H9 (cell line): ENCODE data around the gene NPDC1. TPM values are rescaled to one million over a fixed set of nuclear protein-coding genes. Genes with fewer than 3 reads are reported as not detected.

Experiments
- DNase-seq: peaks from one replicate; pipeline ENCODE4 v3.0.0-alpha.2; 2017
- H2AFZ ChIP-seq: one replicate; pipeline ENCODE4 v1.6.1; 2013; ENCODE audit warnings: mild to moderate bottlenecking, low read length, control low read depth, moderate library complexity
- H2AK5ac ChIP-seq: 2 replicates; pipeline ENCODE4 v1.6.1; 2013; ENCODE audit warnings: low read length, control low read depth, mixed read lengths; ENCODE audit not compliant: insufficient read length
- H2BK120ac ChIP-seq: one replicate; pipeline ENCODE4 v1.6.1; 2013; ENCODE audit warnings: low read depth, mild to moderate bottlenecking, low read length, control low read depth, inconsistent platforms; ENCODE audit not compliant: poor library complexity, severe bottlenecking
- H2BK12ac ChIP-seq: 2 replicates; pipeline ENCODE4 v1.6.1; 2013; ENCODE audit warnings: low read length, control low read depth, mixed read lengths, low read depth; ENCODE audit not compliant: insufficient read length
- H2BK15ac ChIP-seq: 2 replicates; pipeline ENCODE4 v1.6.1; 2013; ENCODE audit warnings: low read depth, low read length, control low read depth
- H2BK20ac ChIP-seq: one replicate; pipeline ENCODE4 v1.6.1; 2013; ENCODE audit warnings: low read depth, mild to moderate bottlenecking, low read length, control low read depth, inconsistent platforms; ENCODE audit not compliant: poor library complexity, severe bottlenecking
- H2BK5ac ChIP-seq: 2 replicates; pipeline ENCODE4 v1.6.1; 2013; ENCODE audit warnings: low read length, control low read depth, mixed read lengths; ENCODE audit not compliant: insufficient read length
- H3K14ac ChIP-seq: 2 replicates; pipeline ENCODE4 v1.6.1; 2013; ENCODE audit warnings: low read length, control low read depth; ENCODE audit not compliant: insufficient read depth
- H3K18ac ChIP-seq: 2 replicates; pipeline ENCODE4 v1.6.1; 2013; ENCODE audit warnings: low read depth, mild to moderate bottlenecking, mixed read lengths, low read length, control low read depth; ENCODE audit not compliant: insufficient read length
- H3K23ac ChIP-seq: 2 replicates; pipeline ENCODE4 v1.6.1; 2013; ENCODE audit warnings: low read length, control low read depth, mixed read lengths, low read depth; ENCODE audit not compliant: insufficient read length
- H3K23me2 ChIP-seq: 2 replicates; pipeline ENCODE4 v1.6.1; 2013; ENCODE audit warnings: low read depth, mild to moderate bottlenecking, mixed read lengths, low read length, control low read depth; ENCODE audit not compliant: insufficient read length, poor library complexity, severe bottlenecking
- H3K27ac ChIP-seq: 2 replicates; pipeline ENCODE4 v1.5.1; 2013; ENCODE audit warnings: low read length, control low read depth, mixed read lengths, low read depth; ENCODE audit not compliant: insufficient read length
- H3K27me3 ChIP-seq: 2 replicates; pipeline ENCODE4 v1.6.1; 2013; ENCODE audit warnings: low read length, control low read depth, inconsistent platforms; ENCODE audit not compliant: insufficient read depth
- H3K4ac ChIP-seq: 2 replicates; pipeline ENCODE4 v1.6.1; 2013; ENCODE audit warnings: low read depth, mild to moderate bottlenecking, control low read depth, inconsistent platforms, low read length, moderate library complexity
- H3K4me1 ChIP-seq: 2 replicates; pipeline ENCODE4 v1.6.1; 2013; ENCODE audit warnings: low read length, control low read depth, inconsistent platforms; ENCODE audit not compliant: insufficient read depth
- H3K4me2 ChIP-seq: 2 replicates; pipeline ENCODE4 v1.6.1; 2013; ENCODE audit warnings: low read length, control low read depth, mixed read lengths; ENCODE audit not compliant: insufficient read length, insufficient read depth
- H3K56ac ChIP-seq: 2 replicates; pipeline ENCODE4 v1.6.1; 2013; ENCODE audit warnings: low read depth, mild to moderate bottlenecking, mixed read lengths, low read length, control low read depth; ENCODE audit not compliant: insufficient read length
- H3K79me1 ChIP-seq: 2 replicates; pipeline ENCODE4 v1.6.1; 2013; ENCODE audit warnings: low read depth, mild to moderate bottlenecking, moderate library complexity, low read length, control low read depth, inconsistent platforms; ENCODE audit not compliant: insufficient read depth, poor library complexity, severe bottlenecking
- H3K79me2 ChIP-seq: 2 replicates; pipeline ENCODE4 v1.6.1; 2013; ENCODE audit warnings: low read length, control low read depth, inconsistent platforms; ENCODE audit not compliant: insufficient read depth
- H3K9ac ChIP-seq: 2 replicates; pipeline ENCODE4 v1.6.1; 2013; ENCODE audit warnings: low read length, control low read depth, mixed read lengths; ENCODE audit not compliant: insufficient read length; ENCODE audit errors: extremely low read depth
- H3K9me3 ChIP-seq: one replicate; pipeline ENCODE4 v1.6.1; 2013; ENCODE audit warnings: low read depth, low read length, inconsistent platforms; ENCODE audit not compliant: control insufficient read depth
- H3T11ph ChIP-seq: one replicate; pipeline ENCODE4 v1.6.1; 2013; ENCODE audit warnings: mild to moderate bottlenecking, low read length, control low read depth, inconsistent platforms
- H4K20me1 ChIP-seq: one replicate; pipeline ENCODE4 v1.6.1; 2013; ENCODE audit not compliant: control insufficient read depth, insufficient read length, insufficient read depth
- H4K5ac ChIP-seq: 2 replicates; pipeline ENCODE4 v1.6.1; 2013; ENCODE audit warnings: low read depth, mild to moderate bottlenecking, mixed read lengths, low read length, control low read depth; ENCODE audit not compliant: insufficient read length
- H4K8ac ChIP-seq: replicated peaks from 2 replicates; pipeline ENCODE4 v1.6.1; 2013; ENCODE audit warnings: low read length, control low read depth, mixed read lengths, low read depth; ENCODE audit not compliant: insufficient read length
- H4K91ac ChIP-seq: 2 replicates; pipeline ENCODE4 v1.6.1; 2013; ENCODE audit warnings: low read depth, mild to moderate bottlenecking, moderate library complexity, mixed read lengths, low read length, control low read depth; ENCODE audit not compliant: insufficient read length
- H3K27ac Mint-ChIP-seq, 3 experiments: 2 replicates in 2 of 3; 3 replicates in 1 of 3; pipeline ENCODE4 v1.8.0; 2020 to 2021; ENCODE audit warnings: mixed read lengths in 3 of 3, mild to moderate bottlenecking in 1 of 3, moderate library complexity in 1 of 3
- H3K27me3 Mint-ChIP-seq: 2 replicates; pipeline ENCODE4 v1.8.0; 2021; ENCODE audit warnings: low read depth, mild to moderate bottlenecking, moderate library complexity, mixed read lengths
- H3K36me3 Mint-ChIP-seq, 3 experiments: 2 replicates in 2 of 3; 3 replicates in 1 of 3; pipeline ENCODE4 v1.8.0; 2020 to 2021; ENCODE audit warnings: low read depth in 3 of 3, mixed read lengths in 3 of 3; ENCODE audit not compliant: insufficient read depth in 1 of 3
- H3K4me1 Mint-ChIP-seq, 2 experiments: 2 replicates each; pipeline ENCODE4 v1.8.0; 2020; ENCODE audit warnings: mixed read lengths in 2 of 2
- H3K4me3 Mint-ChIP-seq, 2 experiments: 2 replicates in 1 of 2; 3 replicates in 1 of 2; pipeline ENCODE4 v1.8.0; 2020 to 2021; ENCODE audit warnings: mild to moderate bottlenecking in 2 of 2, mixed read lengths in 2 of 2, moderate library complexity in 1 of 2
- H3K9me3 Mint-ChIP-seq, 2 experiments: 2 replicates in 1 of 2; 3 replicates in 1 of 2; pipeline ENCODE4 v1.8.0; 2020; ENCODE audit warnings: mild to moderate bottlenecking in 2 of 2, mixed read lengths in 2 of 2, moderate library complexity in 1 of 2
- CTCF ChIP-seq: fragments of 200-600 bp; sonication (generic); conservative IDR thresholded peaks from 3 replicates; pipeline ENCODE4 v1.8.0; 2021; ENCODE audit warnings: antibody characterized with exemption, mild to moderate bottlenecking
- WGBS: extraction: QIAGEN DNeasy Blood & Tissue Kit; methylation state at CpG from one replicate; pipeline ENCODE4 v1.1.7; 2013; ENCODE audit warnings: missing lambda C conversion rate, low lambda C conversion rate, mixed read lengths; ENCODE audit not compliant: insufficient read length; ENCODE audit errors: extremely low coverage; 5-methylcytosine and 5-hydroxymethylcytosine counted together
- total RNA-seq: library from RNA; stranded (reverse); gene quantifications from 2 replicates; pipeline ENCODE4 v1.2.1, GENCODE V29; 2021

The NPDC1 gene
- total RNA-seq, 1 experiment from 2014 or later = 57.6 TPM

- peaks cover 2 to 17% of the 10 kb centered on the region in 2 experiments; a peak in 3 of 4 replicates for H3K4me1 Mint-ChIP-seq
- no peaks in the 10 kb centered on the region for H3K9me3 Mint-ChIP-seq
- H3K4me3 Mint-ChIP-seq = no peak overlapping the region
- Histone ChIP-seq H3K23ac (no peak overlapping the region), H3K14ac (no peak overlapping the region), H2AFZ (no peak overlapping the region), H4K5ac (no peak overlapping the region), H2AK5ac (no peak overlapping the region), H2BK5ac (no peak overlapping the region), H3K56ac (no peak overlapping the region), H2BK120ac (no peak overlapping the region), H3K18ac (no peak overlapping the region), H2BK15ac (no peak overlapping the region), H4K20me1 (peaks cover 2% of the 10 kb centered on the region), H3K4ac (no peak overlapping the region), H4K91ac (no peak overlapping the region), H3K79me2 (no peaks in the 10 kb centered on the region), H3K79me1 (no peaks in the 10 kb centered on the region), H3T11ph (no peak overlapping the region), H3K4me2 (no peak overlapping the region), H3K9ac (no peak overlapping the region), H3K23me2 (peaks cover 9% of the 10 kb centered on the region), H2BK12ac (no peak overlapping the region), H3K27me3 (no peaks in the 10 kb centered on the region), H3K9me3 (no peaks in the 10 kb centered on the region), H2BK20ac (no peak overlapping the region), H4K8ac (no peak overlapping the region), H3K27ac (no peak overlapping the region), H3K4me1 (no peaks in the 10 kb centered on the region)
- peaks cover 22% of the 10 kb centered on the region for H3K27me3 Mint-ChIP-seq
- TF ChIP-seq CTCF = no peak
- peak; percentile 47 for DNase-seq
- H3K36me3 Mint-ChIP-seq = no peaks in the 10 kb centered on the region
- H3K27ac Mint-ChIP-seq = no peak overlapping the region
- no CpG with 5 or more reads among the region's 21 CpGs for WGBS
These were observed 20.4 kb downstream of the NPDC1 start for GRCh38 chr9:137025517-137025966.
